Activated T-cell treated with anti-CD3 and anti-CD28 coated beads, Interleukin-2, amount 50 U/mL, for 1 hour (primary cell): Measurements from ENCODE around the gene PMVK.

ENCODE experiments used
- DNase-seq: peaks from one replicate; pipeline ENCODE4 v3.0.0-alpha.2; 2020

Gene PMVK

DNA sequence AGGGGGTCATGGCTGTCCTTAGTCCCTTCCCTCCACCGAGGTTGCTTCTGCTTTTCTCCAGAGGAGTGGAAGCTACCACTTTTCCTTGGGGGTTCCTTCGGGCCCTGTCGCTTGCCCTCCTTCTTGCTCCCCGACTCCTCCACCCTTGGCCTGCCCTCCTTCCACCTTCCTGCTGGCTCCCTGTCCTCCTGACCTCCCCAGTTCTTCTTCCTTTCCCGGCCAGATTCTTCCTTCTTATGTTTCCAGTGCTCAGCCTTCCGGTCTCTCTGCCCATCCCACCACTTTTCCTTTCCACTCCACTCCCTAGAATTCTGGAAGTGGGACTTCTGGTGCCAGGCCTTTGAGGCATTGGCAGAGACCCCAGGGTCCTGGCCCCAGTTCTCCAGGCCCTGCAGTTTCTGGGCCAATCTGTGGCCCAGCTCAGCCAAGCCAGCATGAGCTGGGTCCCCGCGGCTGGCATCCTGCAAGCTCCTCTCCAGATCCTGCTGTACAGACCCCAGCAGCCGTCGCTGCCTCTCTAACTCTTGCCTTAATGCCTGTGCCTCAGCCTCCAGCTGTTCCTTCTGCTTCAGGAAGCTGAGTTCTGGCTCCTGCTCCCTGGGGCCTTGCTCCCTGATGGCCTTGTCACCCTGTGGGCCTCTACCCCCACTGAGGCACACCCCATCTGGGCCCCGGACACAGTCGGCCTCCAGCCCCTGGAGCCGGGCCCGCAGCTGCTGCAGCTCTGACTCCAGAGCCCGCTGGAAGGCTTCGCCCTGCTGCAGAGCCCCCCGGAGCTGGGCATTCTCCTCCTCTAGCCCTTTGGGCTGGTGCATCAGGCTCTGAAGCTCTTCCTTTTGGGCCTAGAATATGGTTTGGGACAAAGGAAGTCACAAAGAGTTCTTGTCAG, 9.7 kb upstream of the PMVK start:
- DNase-seq: no peak

DNA sequence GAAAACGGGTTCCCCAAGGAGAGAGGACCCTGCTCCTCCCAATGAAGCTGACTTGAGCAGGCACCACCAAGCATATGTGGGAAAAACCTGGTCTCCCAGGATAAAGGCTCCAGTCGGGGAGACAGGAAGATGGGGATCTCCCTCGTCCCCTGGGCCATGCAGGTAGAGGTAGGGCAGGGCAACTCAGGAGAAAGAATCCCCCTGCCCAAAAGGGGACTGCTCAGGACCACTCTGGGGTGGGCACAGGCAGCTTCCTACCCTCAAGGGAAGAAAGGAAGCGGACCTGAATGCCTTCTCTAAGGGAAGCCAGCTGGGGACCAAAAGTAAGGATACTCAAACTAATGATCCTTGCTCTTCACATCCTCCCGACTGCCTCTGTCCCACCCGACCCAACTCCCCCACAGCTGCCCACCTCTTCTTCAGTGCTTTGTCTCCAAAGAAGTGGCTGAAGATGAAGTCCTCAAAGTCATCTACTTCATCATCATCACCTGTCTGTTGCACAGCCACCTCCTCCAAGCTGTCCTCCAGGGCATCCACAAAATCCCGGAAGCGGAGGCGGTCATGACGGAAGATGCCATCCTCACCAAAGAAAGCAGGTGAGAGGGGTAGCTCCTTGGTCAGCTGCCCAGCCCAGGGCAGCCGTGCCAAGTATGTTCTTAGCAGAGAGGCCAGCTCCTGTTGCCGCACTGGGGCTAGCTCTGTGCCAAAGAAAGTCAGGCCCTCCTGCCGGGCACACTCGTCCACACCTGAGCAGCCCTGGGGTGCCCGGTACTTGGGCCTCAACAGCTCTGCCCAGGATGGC, 8.8 kb upstream of the PMVK start:
- no peak for DNase-seq

DNA sequence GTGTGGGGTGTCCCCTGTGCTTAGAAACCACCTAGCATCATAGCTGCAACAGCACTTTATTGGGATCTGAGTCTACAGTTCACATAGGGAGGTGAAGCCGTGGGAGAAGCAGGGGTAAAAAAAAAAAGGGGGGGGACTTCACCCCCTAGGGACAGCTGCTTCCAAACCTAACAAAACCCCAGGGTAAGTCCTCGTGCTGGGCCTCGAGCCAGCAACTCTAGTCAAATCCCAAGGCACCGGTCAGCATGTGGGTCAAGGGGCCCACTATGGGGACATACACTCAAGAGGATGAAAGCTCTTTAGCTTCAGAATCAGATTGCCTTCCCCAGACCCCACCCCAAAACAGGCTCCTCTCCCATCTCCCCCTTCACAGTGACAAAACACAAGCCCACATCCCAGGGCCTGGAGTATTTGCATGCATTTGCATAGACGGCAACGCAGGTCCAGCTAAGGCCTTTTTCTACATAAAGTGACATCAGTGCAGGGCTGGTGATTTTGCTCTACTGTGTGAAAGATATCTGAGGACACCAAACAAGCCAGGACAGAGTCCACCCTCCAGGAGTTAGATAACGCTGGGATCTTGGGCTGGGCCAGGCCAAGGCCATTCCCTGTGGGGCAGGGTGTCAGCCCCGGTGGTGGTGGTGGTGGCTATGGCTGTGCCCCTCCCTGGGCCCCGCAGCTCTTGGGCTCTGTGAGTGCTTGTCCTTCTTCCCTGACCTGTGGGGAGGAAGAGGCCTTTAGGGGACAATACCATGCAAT, 8.1 kb upstream of the PMVK start:
- DNase-seq: no peak

DNA sequence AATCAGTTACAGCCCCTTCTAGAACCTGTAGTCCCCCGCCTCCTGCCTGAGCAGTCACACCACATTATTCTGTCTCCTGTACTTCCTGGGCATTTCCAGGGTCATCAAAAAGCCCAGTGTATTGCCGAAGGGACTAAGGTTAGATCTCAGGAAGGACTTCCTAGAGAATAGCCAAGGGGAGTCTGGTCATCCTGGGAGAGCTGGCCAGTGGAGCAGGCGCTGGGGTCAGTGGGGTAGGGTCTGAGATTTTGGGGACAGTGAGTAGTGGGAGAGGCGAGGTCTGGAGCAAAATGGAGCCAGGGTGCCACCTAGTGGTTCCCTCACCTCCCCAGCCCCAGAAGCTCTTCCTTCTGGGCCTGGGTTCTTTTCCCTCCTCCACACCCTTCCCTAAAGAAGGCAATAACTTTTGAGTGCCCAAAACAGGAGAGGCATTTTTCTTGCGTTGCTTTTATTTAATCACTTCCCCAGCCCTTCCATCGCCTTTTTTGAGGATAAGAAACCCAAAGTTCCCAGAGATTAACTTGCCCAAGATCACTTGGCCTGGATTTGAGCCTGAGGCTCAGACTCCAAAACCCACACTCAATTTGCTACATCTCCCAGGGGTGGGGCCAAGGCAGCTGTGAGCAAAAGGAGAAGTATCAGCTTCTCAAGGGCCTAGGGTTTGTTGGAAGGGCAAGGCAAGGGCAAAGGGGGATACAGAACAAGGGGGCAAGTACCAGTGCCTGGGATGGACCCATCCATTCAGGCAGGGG, 7.3 kb upstream of the PMVK start:
- peak; percentile 51 for DNase-seq

DNA sequence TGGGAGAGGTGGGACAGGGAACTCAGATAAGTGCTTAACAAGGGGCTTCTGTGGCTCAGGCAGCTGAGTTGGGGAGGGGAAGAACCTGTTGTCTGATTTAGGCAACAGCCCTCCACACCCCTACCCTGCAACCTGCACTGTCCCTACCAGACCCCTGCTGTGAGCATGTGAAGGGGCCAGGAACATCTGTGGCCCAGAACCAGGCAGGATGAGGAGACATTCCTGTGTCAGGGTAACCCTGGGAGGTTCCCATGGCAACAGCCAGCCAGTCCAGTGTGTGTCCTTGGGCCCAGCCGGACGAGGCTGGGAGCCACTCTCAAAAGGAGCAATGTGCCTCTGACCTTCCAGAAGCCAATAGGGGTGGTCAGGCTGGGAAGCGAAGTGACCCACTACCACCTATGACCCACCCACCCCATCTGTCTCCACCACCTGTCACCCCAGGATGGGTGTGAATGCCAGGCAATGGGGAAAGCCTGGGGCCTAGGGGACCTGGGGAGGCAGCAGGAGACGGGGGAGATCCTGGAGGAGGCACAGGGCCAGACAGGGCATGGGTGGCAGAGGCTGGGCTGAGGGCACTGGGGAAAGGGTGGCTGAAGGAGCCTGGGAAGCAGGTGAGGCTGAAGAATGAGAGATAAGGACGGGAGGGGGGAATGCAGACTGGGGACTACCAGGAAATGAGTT, 5.0 kb upstream of the PMVK start:
- DNase-seq: no peak

DNA sequence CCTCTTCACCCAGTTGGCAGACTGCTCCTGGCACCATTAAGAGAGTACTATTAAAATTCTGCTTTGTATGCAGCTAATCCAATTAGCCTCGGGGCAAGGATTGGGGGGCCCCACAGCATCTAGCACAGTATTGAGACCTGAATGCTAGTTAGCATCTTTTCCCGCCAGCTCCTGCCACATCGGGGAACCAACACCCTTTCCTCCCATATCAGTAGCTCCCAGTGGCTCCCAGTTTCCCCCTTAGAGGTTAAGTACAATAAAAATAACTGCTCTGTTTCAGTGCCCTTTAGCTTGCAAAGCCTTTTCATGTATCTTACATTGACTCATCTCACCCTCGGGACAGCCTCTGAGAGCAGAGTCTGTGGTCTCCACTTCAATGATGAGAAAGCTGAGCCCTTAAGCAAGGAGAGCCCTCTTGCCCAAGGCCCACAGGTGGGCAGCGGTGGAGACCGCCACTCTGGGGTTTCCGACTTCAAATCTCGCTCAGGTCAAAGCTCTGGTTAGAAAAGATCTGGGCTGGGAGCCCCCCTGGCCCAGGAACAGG, 4.2 kb upstream of the PMVK start:
- no peak for DNase-seq

DNA sequence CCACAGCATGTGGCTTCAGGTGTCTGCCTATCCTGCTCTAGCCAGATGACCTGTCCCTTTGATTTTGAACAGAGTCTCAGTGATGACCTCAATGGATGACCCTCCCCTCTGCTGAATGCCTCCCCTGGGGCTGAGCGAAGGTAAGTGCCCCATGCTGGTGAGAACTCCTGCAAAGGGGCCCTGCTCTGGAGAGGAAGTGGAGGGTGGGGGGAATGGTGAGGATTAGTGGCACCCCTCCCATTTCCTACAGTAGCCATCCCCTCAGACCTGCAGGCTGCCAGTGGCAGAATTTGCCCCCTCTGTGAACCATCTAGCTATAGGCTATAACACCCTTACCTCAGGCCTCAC, 3.7 kb upstream of the PMVK start:
- DNase-seq: no peak

DNA sequence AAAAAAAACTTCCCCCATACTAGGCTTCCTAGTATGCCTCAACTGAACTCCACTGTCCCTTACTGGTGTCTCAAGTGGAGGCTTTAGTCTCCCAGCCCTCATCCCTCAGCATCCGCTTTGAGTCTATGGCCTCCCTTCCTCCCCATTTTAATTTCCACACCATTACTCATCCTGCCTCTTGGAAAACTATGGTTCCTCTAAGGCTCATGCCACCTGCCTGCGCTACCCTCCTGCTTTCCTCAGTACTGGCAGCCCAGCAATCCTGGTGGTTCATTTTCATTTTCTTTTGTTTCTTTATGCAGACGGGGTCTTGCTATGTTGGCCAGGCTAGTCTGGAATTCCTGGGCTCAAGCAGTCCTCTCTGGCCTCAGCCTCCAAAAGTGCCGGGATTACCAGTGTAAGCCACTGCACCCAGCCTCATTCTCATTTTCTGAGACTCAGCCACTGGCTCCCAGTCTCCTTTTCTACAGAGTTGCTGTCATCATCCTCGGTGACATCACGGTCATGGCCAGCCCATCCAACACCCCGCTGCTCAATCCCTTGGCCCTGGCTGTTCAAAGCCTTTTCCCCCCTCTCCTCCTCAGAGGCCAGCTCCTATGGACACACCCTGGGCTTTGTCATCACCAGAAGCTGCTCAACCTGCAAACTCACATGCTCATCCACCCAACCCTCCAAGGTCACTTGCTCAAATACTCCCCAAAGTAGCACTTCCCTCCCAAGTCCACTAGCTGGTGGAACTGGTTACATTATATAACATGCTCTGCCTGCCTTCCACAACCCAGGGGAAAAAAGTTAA, 2.3 kb upstream of the PMVK start:
- no peak for DNase-seq

DNA sequence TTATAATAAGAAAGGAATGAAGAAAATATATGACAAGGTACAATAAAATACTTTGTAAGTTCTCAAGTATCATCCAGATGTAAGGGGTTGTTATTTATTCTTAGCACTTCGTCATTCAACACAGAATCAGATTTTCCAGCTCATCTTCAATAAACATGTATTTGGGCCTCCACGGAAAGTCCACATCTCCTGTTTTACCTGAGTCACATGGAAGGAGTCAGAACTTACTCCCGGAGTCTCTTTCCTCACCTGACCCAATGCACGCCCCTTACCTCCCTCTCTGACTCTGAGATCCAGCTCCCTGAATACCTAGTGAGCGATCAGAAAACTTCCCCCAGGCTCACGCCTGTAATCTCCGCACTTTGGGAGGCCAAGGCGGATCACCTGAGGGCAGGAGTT, 1.5 kb upstream of the PMVK start:
- no peak for DNase-seq

DNA sequence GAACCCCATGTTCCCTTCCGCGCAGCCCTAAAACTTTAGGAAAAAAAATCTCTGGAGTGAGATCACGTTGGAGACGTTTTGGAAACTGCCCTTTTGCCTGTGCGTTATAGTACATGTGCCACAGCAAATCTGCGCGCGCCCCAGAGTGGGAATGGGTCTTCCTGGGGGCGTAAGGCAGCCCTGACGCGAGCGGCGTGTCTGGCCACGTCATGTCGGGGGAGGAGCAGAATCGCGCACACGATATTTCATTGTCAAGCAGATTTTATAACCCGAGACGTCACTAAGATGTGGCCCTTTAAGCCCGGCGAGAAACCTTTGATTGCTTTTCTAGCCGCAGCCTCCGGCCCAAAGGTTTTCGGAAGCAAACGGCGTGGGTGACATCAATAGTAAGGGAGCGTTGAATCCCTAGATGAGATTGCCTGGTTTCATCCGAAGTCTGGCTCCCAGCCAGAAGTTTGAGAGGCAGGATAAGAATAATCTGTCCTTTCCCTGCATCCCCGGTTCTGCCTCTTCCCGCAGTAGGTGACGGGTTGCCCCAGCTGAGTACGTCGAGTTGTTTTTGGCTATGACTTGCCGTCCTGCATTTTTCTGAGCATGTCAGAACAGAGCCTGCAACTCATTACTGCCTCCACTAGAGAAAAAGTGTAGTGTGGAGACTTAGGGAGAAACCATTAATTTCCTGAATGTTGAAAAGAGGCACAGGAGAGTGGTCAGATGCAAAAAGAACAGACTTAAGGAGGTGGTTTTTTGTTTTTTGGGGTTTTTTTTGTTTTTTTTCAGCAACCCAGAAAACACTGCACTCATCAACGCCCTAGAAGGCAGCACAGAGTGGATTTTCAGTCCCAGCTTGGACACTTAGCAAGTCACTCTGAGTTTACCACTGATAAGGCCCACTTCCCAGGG, 817 bp upstream of the PMVK start:
- peak; percentile 90 for DNase-seq

DNA sequence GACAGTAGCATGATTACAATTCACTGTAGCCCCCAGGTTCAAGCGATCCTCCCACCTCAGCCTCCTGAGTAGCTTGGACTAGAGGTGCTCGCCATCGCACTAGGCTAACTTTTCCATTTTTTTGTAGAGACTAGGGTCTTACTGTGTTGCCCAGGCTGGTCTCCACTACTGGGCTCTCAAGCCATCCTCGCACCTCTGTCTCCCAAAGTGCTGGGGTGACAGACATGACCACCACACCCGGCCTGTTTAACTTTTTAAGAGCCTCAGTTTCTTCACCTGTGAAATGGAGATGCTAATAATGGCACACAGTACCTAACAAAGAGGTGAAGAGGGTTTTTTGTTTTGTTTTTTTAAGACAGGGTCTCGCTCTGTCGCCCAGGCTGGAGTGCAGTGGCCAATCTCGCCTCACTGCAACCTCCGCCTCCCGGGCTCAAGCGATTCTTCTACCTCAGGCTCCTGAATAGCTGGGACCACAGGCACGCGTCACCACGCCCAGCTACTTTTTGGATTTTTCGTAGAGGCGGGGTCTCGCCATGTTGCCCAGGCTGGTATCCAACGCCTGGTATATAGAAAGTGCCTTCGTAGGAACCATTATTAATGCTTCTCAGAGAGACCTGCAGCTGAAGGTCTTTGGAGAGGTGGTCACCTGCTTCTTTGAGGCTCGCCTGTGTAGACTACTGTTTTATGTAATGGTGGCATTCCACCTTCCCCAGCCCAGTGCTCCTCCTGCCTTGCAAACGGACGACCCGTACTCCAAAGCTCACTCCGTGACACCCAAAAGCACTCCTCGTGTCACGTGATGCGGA, 567 bp downstream of the PMVK start:
- DNase-seq: no peak

DNA sequence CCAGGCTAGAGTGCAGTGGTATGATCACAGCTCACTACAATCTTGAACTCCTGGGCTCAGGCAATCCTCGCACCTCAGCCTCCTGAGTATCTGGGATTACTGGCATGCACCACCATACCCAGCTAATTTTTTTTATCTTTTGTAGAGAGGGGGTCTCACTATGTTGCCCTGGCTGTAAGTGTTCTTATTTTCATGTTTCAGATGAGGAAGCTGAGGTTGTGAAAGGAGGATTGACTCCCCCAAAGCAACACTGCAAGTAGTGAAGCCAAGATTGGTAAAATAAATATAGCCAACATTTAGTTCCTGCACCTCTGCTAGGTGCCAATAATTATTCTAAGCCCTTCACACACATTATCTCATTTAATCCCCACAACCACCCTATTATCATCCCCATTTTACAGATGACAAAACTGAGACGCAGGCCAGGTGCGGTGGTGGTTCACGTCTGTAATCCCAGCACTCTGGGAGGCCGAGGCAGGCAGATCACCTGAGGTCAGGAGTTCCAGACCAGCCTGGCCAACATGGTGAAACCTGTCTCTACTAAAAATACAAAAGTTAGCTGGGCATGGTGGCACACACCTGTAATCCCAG, 2.1 kb downstream of the PMVK start:
- DNase-seq: no peak

DNA sequence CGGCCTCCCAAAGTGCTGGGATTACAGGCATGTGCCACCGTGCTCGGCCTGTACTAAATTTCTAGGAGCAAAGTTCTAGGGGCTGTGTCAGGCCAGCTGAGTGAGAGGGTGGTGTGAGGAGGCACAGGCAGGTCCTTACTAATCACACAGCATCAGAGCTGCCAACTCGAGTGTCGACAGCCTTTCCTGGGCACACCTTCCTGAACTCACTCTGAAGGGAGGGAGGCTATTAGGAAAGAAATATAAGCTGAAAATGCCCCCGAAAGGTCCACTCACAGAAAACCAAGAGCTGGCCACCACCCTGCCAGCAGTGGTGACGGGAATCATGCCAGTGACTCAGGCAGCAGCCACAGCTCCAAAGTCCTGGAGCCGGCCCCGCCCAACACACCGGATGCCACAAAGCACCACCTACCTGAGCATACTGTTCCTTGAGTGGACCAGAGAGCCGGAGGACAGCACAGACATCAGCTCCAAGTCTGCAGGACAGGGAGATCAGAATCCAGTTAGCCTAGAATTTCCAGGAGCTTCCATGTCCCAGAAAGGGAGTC, 4.5 kb downstream of the PMVK start:
- DNase-seq: no peak

DNA sequence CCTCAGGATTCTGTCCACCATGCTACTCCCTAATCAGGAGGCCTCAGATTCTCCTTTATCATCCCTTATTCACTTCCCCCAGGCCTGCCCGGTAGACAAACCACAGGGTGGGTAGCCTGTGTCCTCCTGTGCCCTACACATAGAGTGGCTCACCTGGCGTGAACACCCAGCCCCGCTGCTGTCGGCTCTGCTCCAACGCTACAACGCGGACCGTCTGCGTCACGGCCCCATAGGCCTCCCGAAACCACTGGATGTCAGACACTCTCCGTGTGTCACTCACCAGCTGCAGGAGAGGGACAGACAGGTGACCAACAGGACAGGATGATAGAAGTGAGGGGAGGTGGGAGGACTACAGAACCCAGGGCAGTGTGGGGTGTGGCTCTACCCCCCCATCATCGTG, 10.3 kb downstream of the PMVK start:
- no peak for DNase-seq

DNA sequence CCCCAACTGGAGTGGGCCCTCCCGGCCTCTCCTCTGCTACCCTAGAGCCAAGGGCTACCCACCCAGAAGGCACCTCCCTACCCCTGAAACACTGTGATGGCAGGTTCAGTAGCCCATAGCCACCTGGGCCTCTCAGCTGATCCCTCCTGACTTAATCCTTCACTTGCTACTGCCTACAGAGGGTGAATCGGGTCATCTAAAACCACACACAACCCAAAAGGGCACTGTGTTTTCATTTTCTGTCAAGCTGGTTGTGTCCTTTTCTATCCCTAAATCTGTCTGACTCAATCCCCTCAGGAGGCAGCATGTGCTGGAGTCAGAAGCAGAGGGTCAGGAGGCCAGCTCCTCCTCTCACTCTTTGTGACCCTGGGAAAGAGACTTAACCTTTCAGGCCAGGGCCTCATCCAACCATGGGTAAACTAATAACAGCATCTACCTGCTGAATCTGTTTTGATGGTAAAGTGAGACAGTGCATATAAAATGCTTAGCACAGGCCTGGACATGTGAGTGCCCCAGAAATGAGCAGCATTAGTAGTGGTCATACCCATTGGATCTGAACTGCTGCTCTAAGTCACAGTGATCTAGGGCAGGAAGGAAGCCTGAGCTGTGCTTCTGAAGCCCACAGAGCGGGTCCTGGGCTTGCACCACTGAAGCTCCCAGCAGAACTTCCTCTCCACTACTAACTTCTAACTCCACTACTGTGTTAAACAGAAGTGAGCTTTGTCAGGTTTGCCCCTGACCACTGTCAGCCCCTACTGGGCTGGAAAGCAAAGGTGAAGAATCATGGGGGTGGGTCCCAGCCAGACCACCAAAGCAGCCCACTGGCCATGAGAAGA, 11.0 kb downstream of the PMVK start:
- DNase-seq: no peak

DNA sequence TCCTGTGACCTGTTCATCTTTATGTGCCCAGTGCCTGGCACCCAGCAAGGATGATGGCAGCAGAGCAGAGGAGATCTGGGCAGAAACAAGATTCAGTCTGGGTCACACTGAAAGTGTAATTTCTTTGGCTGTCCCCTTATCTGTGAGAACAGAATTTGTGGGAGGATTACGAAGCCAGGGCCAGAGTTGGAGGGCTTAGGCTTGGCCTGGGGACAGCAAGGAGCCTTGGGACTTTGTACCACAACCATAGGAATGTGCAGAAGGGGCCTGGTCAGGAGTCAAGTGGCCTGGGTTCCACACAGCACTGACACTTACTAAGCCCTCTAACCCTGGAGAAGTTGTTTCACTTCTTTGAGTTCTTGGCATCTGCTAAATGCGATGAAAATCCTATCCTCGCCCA, 12.8 kb downstream of the PMVK start:
- no peak for DNase-seq

DNA sequence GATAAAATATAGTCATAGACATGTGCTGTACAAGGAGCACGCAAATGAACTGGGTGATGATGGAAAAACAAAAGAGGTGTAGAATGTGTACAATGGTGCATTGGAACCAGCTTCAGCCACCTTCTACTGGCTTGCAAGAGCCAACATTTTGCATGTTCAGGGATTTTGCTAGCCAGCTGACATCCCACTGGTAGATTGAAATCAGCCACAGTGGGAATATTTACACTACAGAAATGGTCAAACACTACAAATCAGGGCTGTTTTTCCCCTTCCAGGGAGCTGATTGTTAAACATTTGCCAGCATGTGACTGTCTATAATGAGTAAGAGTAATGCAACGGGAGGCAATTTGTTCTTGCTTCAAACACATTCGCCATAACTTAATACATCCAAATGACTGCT, 23.2 kb downstream of the PMVK start:
- no peak for DNase-seq
